SK-N-SH (cell line): Measurements from ENCODE around the gene OTOL1. TPM values are rescaled to one million over a fixed set of nuclear protein-coding genes. Genes with fewer than 3 reads are reported as not detected.

Experiments used
- CTCF ChIA-PET: fragments of 300-600, 350-600 bp; formaldehyde crosslinking; extraction: SDS; loops from one replicate; lab custom pipeline; 2021; lab: Yijun Ruan, JAX
- POLR2A ChIA-PET: fragments of 350-600 bp; sonication (Branson Sonifier 250); formaldehyde crosslinking; extraction: SDS; loops from one replicate; lab custom pipeline; 2020; ENCODE audit warnings: antibody characterized with exemption, inconsistent platforms; lab: Yijun Ruan, JAX
- DNase-seq: peaks from one replicate; pipeline ENCODE4 v3.0.0; 2012
- H2AFZ ChIP-seq: fragments of 200-600 bp; sonication (generic); 2 replicates; pipeline ENCODE4 v1.8.1; 2016; ENCODE audit warnings: antibody characterized with exemption, mild to moderate bottlenecking, low read depth
- H3F3A ChIP-seq: fragments of 200-600 bp; sonication (generic); replicated peaks from 2 replicates; pipeline ENCODE3; 2016; ENCODE audit warnings: antibody characterized with exemption, mild to moderate bottlenecking; ENCODE audit not compliant: insufficient read depth
- H3K27ac ChIP-seq, 2 experiments: fragments of 200-500 bp in 1 of 2; fragments of 200-600 bp in 1 of 2; sonication (Bioruptor generic) in 1 of 2; sonication (generic), shearing (Covaris generic) in 1 of 2; 2 replicates each; pipeline versions ENCODE4 v1.5.1 to v1.6.1; 2014 to 2016; ENCODE audit warnings: low read depth in 2 of 2, inconsistent platforms in 1 of 2, low read length in 1 of 2, mild to moderate bottlenecking in 1 of 2, mixed read lengths in 1 of 2
- H3K27me3 ChIP-seq: fragments of 200-600 bp; sonication (generic), shearing (Covaris generic); 2 replicates; pipeline ENCODE4 v1.6.1; 2016; ENCODE audit warnings: mixed run types; ENCODE audit not compliant: insufficient read depth
- H3K36me3 ChIP-seq, 2 experiments: fragments of 200-500 bp in 1 of 2; fragments of 200-600 bp in 1 of 2; sonication (Bioruptor generic) in 1 of 2; sonication (generic) in 1 of 2; replicated peaks in 1 of 2; 2 replicates each; pipeline versions ENCODE3 to v1.5.1; 2014 to 2016; ENCODE audit warnings: low read length in 1 of 2, mild to moderate bottlenecking in 1 of 2; ENCODE audit not compliant: insufficient read depth in 2 of 2, control insufficient read depth in 1 of 2
- H3K4me1 ChIP-seq, 2 experiments: fragments of 200-500 bp in 1 of 2; fragments of 200-600 bp in 1 of 2; sonication (Bioruptor generic) in 1 of 2; sonication (generic), shearing (Covaris generic) in 1 of 2; 2 replicates each; pipeline versions ENCODE4 v1.5.1 to v1.6.1; 2014 to 2016; ENCODE audit warnings: low read depth in 1 of 2, low read length in 1 of 2, mixed run types in 1 of 2; ENCODE audit not compliant: insufficient read depth in 2 of 2, control insufficient read depth in 1 of 2
- H3K4me2 ChIP-seq: fragments of 200-600 bp; sonication (generic), shearing (Covaris generic); 2 replicates; pipeline ENCODE4 v1.6.1; 2017; ENCODE audit warnings: mixed run types
- H3K4me3 ChIP-seq, 2 experiments: fragments of 200-500 bp in 1 of 2; fragments of 200-600 bp in 1 of 2; sonication (Bioruptor generic) in 1 of 2; sonication (generic), shearing (Covaris generic) in 1 of 2; 2 replicates each; pipeline versions ENCODE4 v1.5.1 to v1.8.1; 2014 to 2016; ENCODE audit warnings: low read depth in 2 of 2, inconsistent platforms in 1 of 2, low read length in 1 of 2, mild to moderate bottlenecking in 1 of 2, mixed read lengths in 1 of 2, moderate library complexity in 1 of 2
- H3K79me2 ChIP-seq: fragments of 200-600 bp; sonication (generic); 2 replicates; pipeline ENCODE4 v1.8.1; 2017; ENCODE audit warnings: mild to moderate bottlenecking; ENCODE audit not compliant: insufficient read depth
- H3K9ac ChIP-seq: fragments of 200-600 bp; sonication (generic); 2 replicates; pipeline ENCODE4 v1.6.1; 2017; ENCODE audit warnings: mixed run types
- H3K9me2 ChIP-seq: fragments of 200-600 bp; sonication (generic); 2 replicates; pipeline ENCODE4 v1.6.1; 2017; ENCODE audit warnings: mixed run types
- H3K9me3 ChIP-seq: fragments of 200-600 bp; sonication (generic); 2 replicates; pipeline ENCODE4 v1.6.1; 2017; ENCODE audit warnings: mixed run types, mild to moderate bottlenecking, moderate library complexity
- H4K20me1 ChIP-seq: fragments of 200-600 bp; sonication (generic); 2 replicates; pipeline ENCODE4 v1.6.1; 2017; ENCODE audit warnings: mild to moderate bottlenecking, mixed run types; ENCODE audit not compliant: insufficient read depth
- CHD2 ChIP-seq: fragments of 150-350 bp; IDR thresholded peaks from 2 replicates; pipeline ENCODE4 v1.6.1; 2018; ENCODE audit warnings: low read length; ENCODE audit not compliant: partially characterized antibody
- FOSL2 ChIP-seq: IDR thresholded peaks from 2 replicates; pipeline ENCODE4 v1.4.0; 2012; ENCODE audit warnings: low read depth, mild to moderate bottlenecking, moderate library complexity, borderline replicate concordance
- FOXJ3 ChIP-seq: sonication (generic); formaldehyde crosslinking; IDR thresholded peaks from 2 replicates; pipeline ENCODE4 v1.5.1; 2020; ENCODE audit warnings: mild to moderate bottlenecking, missing genetic modification reagents
- GABPA ChIP-seq: IDR thresholded peaks from 2 replicates; pipeline ENCODE4 v1.4.0; 2012; ENCODE audit warnings: low read depth, mild to moderate bottlenecking
- MEF2A ChIP-seq: IDR thresholded peaks from 2 replicates; pipeline ENCODE4 v1.4.0; 2012; ENCODE audit warnings: low read depth, borderline replicate concordance
- NFIC ChIP-seq: IDR thresholded peaks from 2 replicates; pipeline ENCODE4 v1.4.0; 2012; ENCODE audit warnings: borderline replicate concordance
- POLR2AphosphoS5 ChIP-seq: IDR thresholded peaks from 2 replicates; pipeline ENCODE4 v1.6.1; 2012; ENCODE audit warnings: low read depth, low read length
- RAD21 ChIP-seq: IDR thresholded peaks from 2 replicates; pipeline ENCODE4 v1.6.1; 2012; ENCODE audit warnings: mild to moderate bottlenecking, low read length
- RCOR1 ChIP-seq: fragments of 150-350 bp; IDR thresholded peaks from 2 replicates; pipeline ENCODE4 v1.6.1; 2017; ENCODE audit warnings: antibody characterized with exemption, low read length
- RFX5 ChIP-seq: IDR thresholded peaks from 2 replicates; pipeline ENCODE4 v1.6.1; 2012; ENCODE audit warnings: mild to moderate bottlenecking, improper control_type of control experiment, low read length
- SMC3 ChIP-seq: IDR thresholded peaks from 2 replicates; pipeline ENCODE4 v1.6.1; 2012; ENCODE audit warnings: low read depth, low read length, improper control_type of control experiment
- TAF1 ChIP-seq: IDR thresholded peaks from 2 replicates; pipeline ENCODE4 v1.6.1; 2012; ENCODE audit warnings: low read depth, mild to moderate bottlenecking, low read length, moderate library complexity, borderline replicate concordance
- WGBS: methylation state at CpG from one replicate; pipeline ENCODE4 v1.1.6; 2017; ENCODE audit warnings: low lambda C conversion rate; 5-methylcytosine and 5-hydroxymethylcytosine counted together
- polyA plus RNA-seq, 3 experiments: library from polyadenylated mRNA; depleted of rRNA; stranded (reverse); fragments of >200 nt; gene quantifications; 2 replicates each; pipeline ENCODE4 v1.2.3, GENCODE V29; 2012
- TF ChIP-seq, protein P1 (sequence below): IDR thresholded peaks from 2 replicates; pipeline ENCODE4 v1.6.1; 2012; ENCODE audit warnings: mild to moderate bottlenecking, low read depth, low read length, moderate library complexity
- TF ChIP-seq, protein P2 (sequence below): IDR thresholded peaks from 2 replicates; pipeline ENCODE4 v1.4.0; 2012; ENCODE audit warnings: low read depth, borderline replicate concordance

Gene OTOL1
- polyA plus RNA-seq, 1 of the 3 experiments (the other 2 are of a cell fraction) = not detected

DNA sequence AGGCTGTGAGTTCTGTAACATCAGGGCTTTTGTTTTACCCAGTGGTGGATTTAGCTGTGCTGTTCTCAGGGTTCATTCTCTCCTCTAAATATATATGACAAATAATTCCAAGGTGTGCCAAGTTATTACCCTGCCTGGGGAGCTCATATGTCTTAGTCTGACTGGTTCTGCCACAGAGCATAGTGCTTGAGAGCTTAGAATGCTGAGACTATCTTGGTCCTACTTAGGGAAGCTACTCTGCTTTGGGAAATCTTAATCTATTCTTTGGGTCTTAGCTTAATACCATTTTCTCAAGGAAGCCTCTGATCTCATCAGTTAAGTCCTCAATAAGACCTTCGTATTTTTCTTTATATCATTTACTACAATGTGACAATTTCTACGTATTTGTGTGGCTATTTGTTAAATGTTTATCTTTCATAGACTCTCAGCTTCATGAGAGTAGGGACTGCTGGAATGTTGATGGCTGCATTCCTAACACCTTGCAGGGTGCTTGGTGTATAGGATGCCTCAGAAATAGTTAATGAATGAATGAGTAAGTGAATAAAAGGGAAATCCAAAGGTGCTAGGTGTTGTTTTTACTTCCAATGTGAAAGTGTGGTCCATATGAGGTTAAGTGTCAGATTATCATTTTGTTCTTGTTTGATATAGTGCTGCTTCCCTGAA lies 1.8 kb downstream of the OTOL1 start:
- no peaks in the 10 kb centered on the region for H3K36me3 ChIP-seq
- no peak overlapping the region for H3K4me2 ChIP-seq
- H2AFZ ChIP-seq = no peak overlapping the region
- CTCF ChIA-PET = interaction anchor here (1.2 to 1.6 kb wide), 2 partner anchors 9 to 11 kb away, joined by 5 to 6 read pairs; no protein-coding TSS in a partner anchor
- 22% methylated on average over 2 of the region's 2 CpGs for WGBS
- no peaks in the 10 kb centered on the region for H3F3A ChIP-seq
- H3K9me3 ChIP-seq = no peaks in the 10 kb centered on the region
- H3K9me2 ChIP-seq = no peaks in the 10 kb centered on the region
- H3K27ac ChIP-seq = no peak overlapping the region
- POLR2A ChIA-PET = no interaction called here
- no peak overlapping the region for H3K4me3 ChIP-seq
- H3K4me1 ChIP-seq = no peaks in the 10 kb centered on the region
- no peaks in the 10 kb centered on the region for H3K27me3 ChIP-seq
- H4K20me1 ChIP-seq = no peaks in the 10 kb centered on the region
- H3K79me2 ChIP-seq = no peaks in the 10 kb centered on the region
- no peak for DNase-seq
- H3K9ac ChIP-seq = no peak overlapping the region
- no peak for TF ChIP-seq CHD2
- no peak for TF ChIP-seq MEF2A

DNA sequence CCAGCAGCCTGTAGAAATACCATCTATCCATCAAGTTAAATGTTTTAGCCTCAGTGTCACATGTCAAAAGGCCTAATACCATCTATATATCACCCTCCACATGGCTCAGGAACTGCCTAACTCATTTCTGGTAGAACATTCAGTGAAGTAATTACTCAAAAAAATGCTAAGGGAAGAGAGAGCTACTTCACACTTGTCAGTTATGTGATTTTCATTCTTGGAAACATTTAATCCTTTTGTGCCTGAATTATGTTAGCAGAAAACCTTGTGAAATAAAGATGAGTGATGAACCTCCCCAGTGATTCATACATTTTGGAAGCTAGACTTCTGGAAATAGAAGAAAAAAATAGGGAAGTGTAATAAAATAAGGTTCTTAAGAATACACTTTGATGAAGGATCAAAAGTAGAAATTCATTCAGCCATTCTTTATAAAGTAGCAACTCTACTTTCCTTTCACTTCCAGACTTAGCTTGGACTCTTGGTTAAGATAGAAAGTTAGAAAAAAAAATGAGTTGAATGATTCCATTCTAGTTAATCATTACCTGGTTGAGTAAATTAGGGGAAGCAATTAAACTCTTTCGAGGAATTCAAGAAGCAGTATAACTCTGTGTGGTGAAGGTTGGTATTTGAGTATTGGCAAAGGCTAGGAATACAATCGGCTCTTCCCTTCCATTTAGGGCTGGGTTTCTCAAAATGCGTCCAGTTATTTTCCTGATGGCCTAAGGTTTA lies 3.6 kb downstream of the OTOL1 start:
- POLR2A ChIA-PET = no interaction called here
- Histone ChIP-seq H3K4me3 (no peak overlapping the region), H3K79me2 (no peaks in the 10 kb centered on the region), H3K9me3 (no peaks in the 10 kb centered on the region), H3K36me3 (no peaks in the 10 kb centered on the region)
- TF ChIP-seq, protein P1, sequence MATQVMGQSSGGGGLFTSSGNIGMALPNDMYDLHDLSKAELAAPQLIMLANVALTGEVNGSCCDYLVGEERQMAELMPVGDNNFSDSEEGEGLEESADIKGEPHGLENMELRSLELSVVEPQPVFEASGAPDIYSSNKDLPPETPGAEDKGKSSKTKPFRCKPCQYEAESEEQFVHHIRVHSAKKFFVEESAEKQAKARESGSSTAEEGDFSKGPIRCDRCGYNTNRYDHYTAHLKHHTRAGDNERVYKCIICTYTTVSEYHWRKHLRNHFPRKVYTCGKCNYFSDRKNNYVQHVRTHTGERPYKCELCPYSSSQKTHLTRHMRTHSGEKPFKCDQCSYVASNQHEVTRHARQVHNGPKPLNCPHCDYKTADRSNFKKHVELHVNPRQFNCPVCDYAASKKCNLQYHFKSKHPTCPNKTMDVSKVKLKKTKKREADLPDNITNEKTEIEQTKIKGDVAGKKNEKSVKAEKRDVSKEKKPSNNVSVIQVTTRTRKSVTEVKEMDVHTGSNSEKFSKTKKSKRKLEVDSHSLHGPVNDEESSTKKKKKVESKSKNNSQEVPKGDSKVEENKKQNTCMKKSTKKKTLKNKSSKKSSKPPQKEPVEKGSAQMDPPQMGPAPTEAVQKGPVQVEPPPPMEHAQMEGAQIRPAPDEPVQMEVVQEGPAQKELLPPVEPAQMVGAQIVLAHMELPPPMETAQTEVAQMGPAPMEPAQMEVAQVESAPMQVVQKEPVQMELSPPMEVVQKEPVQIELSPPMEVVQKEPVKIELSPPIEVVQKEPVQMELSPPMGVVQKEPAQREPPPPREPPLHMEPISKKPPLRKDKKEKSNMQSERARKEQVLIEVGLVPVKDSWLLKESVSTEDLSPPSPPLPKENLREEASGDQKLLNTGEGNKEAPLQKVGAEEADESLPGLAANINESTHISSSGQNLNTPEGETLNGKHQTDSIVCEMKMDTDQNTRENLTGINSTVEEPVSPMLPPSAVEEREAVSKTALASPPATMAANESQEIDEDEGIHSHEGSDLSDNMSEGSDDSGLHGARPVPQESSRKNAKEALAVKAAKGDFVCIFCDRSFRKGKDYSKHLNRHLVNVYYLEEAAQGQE = no peak
- no peak for TF ChIP-seq NFIC
- TF ChIP-seq SMC3 = no peak
- TF ChIP-seq, all 33 proteins: peak for 0
- no peak overlapping the region for H3K4me2 ChIP-seq
- no peak overlapping the region for H2AFZ ChIP-seq
- CTCF ChIA-PET = interaction anchor here (1.0 to 1.5 kb wide), 4 partner anchors 8 to 14 kb away, joined by 3 to 4 read pairs (median 4); no protein-coding TSS in a partner anchor
- no peak overlapping the region for H3K9ac ChIP-seq
- no peaks in the 10 kb centered on the region for H3K27me3 ChIP-seq
- H3K4me1 ChIP-seq = no peaks in the 10 kb centered on the region
- H4K20me1 ChIP-seq = no peaks in the 10 kb centered on the region
- no peaks in the 10 kb centered on the region for H3K9me2 ChIP-seq
- H3K27ac ChIP-seq = no peak overlapping the region
- H3F3A ChIP-seq = no peaks in the 10 kb centered on the region
- 45% methylated on average over 3 of the region's 3 CpGs for WGBS
- DNase-seq = no peak

DNA sequence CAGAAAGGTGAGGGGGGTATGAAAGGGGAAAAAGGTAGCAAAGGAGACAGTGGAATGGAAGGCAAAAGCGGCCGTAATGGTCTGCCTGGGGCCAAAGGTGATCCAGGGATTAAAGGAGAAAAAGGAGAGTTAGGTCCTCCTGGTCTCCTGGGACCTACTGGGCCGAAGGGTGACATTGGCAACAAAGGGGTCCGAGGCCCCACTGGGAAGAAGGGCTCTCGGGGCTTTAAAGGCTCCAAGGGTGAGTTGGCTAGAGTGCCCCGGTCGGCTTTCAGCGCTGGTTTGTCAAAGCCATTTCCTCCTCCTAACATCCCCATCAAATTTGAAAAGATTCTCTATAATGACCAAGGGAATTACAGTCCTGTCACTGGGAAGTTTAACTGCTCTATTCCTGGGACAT lies 6.7 kb downstream of the OTOL1 start:
- DNase-seq = no peak
- no peak overlapping the region for H3K4me2 ChIP-seq
- H2AFZ ChIP-seq = no peak overlapping the region
- no peaks in the 10 kb centered on the region for H3K9me2 ChIP-seq
- no peak overlapping the region for H3K9ac ChIP-seq
- no peaks in the 10 kb centered on the region for H3K79me2 ChIP-seq
- H4K20me1 ChIP-seq = no peaks in the 10 kb centered on the region
- no peaks in the 10 kb centered on the region for H3K4me1 ChIP-seq
- H3K36me3 ChIP-seq = no peaks in the 10 kb centered on the region
- H3K27me3 ChIP-seq = no peaks in the 10 kb centered on the region
- no peaks in the 10 kb centered on the region for H3F3A ChIP-seq
- H3K9me3 ChIP-seq = no peaks in the 10 kb centered on the region
- no peak overlapping the region for H3K4me3 ChIP-seq
- POLR2A ChIA-PET = no interaction called here
- WGBS = 64% methylated on average over 8 of the region's 8 CpGs
- no peak overlapping the region for H3K27ac ChIP-seq
- CTCF ChIA-PET = no interaction called here
- no peak for TF ChIP-seq FOSL2
- TF ChIP-seq TAF1 = no peak
- TF ChIP-seq, protein P2, sequence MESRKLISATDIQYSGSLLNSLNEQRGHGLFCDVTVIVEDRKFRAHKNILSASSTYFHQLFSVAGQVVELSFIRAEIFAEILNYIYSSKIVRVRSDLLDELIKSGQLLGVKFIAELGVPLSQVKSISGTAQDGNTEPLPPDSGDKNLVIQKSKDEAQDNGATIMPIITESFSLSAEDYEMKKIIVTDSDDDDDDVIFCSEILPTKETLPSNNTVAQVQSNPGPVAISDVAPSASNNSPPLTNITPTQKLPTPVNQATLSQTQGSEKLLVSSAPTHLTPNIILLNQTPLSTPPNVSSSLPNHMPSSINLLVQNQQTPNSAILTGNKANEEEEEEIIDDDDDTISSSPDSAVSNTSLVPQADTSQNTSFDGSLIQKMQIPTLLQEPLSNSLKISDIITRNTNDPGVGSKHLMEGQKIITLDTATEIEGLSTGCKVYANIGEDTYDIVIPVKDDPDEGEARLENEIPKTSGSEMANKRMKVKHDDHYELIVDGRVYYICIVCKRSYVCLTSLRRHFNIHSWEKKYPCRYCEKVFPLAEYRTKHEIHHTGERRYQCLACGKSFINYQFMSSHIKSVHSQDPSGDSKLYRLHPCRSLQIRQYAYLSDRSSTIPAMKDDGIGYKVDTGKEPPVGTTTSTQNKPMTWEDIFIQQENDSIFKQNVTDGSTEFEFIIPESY = no peak
- no peak for TF ChIP-seq FOXJ3 (CRISPR knock-in tag)
- TF ChIP-seq NFIC = no peak
- no peak for TF ChIP-seq RFX5
- TF ChIP-seq RAD21 = no peak
- TF ChIP-seq POLR2AphosphoS5 = no peak
- no peak for TF ChIP-seq GABPA
- no peak for TF ChIP-seq RCOR1
